Transverse colon (tissue), 4 donors: ENCODE data around the gene KAT2A. TPM values are rescaled to one million over a fixed set of nuclear protein-coding genes. Genes with fewer than 3 reads are reported as not detected.

ENCODE experiments used
- DNase-seq: peaks from one replicate; pipeline ENCODE4 v3.0.0-alpha.2; 2019
- H3K27ac ChIP-seq, 4 donors: fragments of 200-600 bp; sonication (generic); 2 replicates each; pipeline ENCODE4 v1.5.1; 2016 to 2018; ENCODE audit warnings: inconsistent platforms in 4 of 4
- H3K27me3 ChIP-seq: fragments of 200-600 bp; sonication (generic); 2 replicates; pipeline ENCODE4 v1.5.1; 2017; ENCODE audit warnings: inconsistent platforms
- H3K36me3 ChIP-seq, 4 donors: fragments of 200-600 bp; sonication (generic); 2 replicates each; pipeline ENCODE4 v1.5.1; 2017 to 2019; ENCODE audit warnings: inconsistent platforms in 4 of 4
- H3K4me1 ChIP-seq, 4 donors: fragments of 200-600 bp; sonication (generic); 2 replicates each; pipeline ENCODE4 v1.5.1; 2017 to 2020; ENCODE audit warnings: inconsistent platforms in 4 of 4
- H3K4me3 ChIP-seq, 4 donors: fragments of 200-600 bp; sonication (generic); 1 replicate in 1 of 4; 2 replicates in 3 of 4; pipeline versions ENCODE4 v1.5.1 to v1.6.1; 2017 to 2019; ENCODE audit warnings: inconsistent platforms in 4 of 4
- H3K9me3 ChIP-seq, 2 donors: fragments of 200-600 bp; sonication (generic); 2 replicates each; pipeline ENCODE4 v1.5.1; 2017 to 2019; ENCODE audit warnings: inconsistent platforms in 2 of 2
- CTCF ChIP-seq, 5 experiments: fragments of 200-600 bp in 3 of 5; fragments of 450-650 bp in 2 of 5; sonication (generic) in 3 of 5; IDR thresholded peaks; 1 replicate in 2 of 5; 2 replicates in 3 of 5; pipeline ENCODE4 v1.5.1; 2016 to 2017; ENCODE audit warnings: antibody characterized with exemption in 5 of 5, inconsistent platforms in 3 of 5, mild to moderate bottlenecking in 2 of 5, moderate library complexity in 1 of 5
- EP300 ChIP-seq: sonication (generic); formaldehyde crosslinking; IDR thresholded peaks from one replicate; pipeline ENCODE4 v1.6.1; 2017; ENCODE audit warnings: antibody characterized with exemption, low read depth
- POLR2A ChIP-seq: fragments of 450-650 bp; IDR thresholded peaks from one replicate; pipeline ENCODE4 v1.6.1; 2016; ENCODE audit warnings: antibody characterized with exemption, mild to moderate bottlenecking, moderate library complexity
- POLR2AphosphoS5 ChIP-seq, 3 donors: sonication (generic); formaldehyde crosslinking; IDR thresholded peaks; one replicate each; pipeline ENCODE4 v1.6.1; 2016; ENCODE audit warnings: antibody characterized with exemption in 3 of 3
- WGBS, 2 donors: methylation state at CpG; one replicate each; pipeline ENCODE4 v1.1.5; 2018; ENCODE audit warnings: low coverage in 1 of 2; 5-methylcytosine and 5-hydroxymethylcytosine counted together
- in situ Hi-C, 4 donors: fragments of 200-750 bp; cut with MboI; loops; one replicate each; pipeline versions ENCODE4 v1.15.0 to v1.15.1; 2017; ENCODE audit warnings: low sequenced_read_pairs in 3 of 4, low pct_ligation_motif_present in 1 of 4, low pct_unique_long_range_greater_than_20kb in 1 of 4
- intact Hi-C: fragments of 100-400 bp; cut with DNase I; formaldehyde crosslinking; loops from one replicate; pipeline ENCODE4 v1.15.1; 2023; ENCODE audit warnings: low total_unique reads
- total RNA-seq, 4 donors: library from RNA; depleted of rRNA; stranded (reverse); fragments of >200 nt; gene quantifications; one replicate each; pipeline ENCODE4 v1.1.0, GENCODE V29; 2016

The KAT2A gene
- total RNA-seq, 4 donors from 2014 or later = 16.9 to 154 (median 48.9) TPM

GRCh38 chr17:42104264-42104663 is 16.9 kb downstream of the KAT2A start:
- in situ Hi-C loops = loop anchor here in 2 of 4 donors (10.0 kb wide), 1 partner anchor 139 kb away; the partner anchor contains the start of gene CNP (in 2 of the 2)
- 89% methylated on average over 3 of the region's 3 CpGs; no CpG with 5 or more reads in 1 of the 2 donors for WGBS, 2 donors
- no peak for TF ChIP-seq EP300
- TF ChIP-seq POLR2AphosphoS5 (IDR thresholded peaks at IDR 0.05) = no peak
- TF ChIP-seq POLR2A = no peak
- no peak for TF ChIP-seq CTCF (IDR thresholded peaks at IDR 0.05)
- H3K4me3 ChIP-seq = no peak overlapping the region
- H3K36me3 ChIP-seq = peaks cover 0 to 5% (median 0%) of the 10 kb centered on the region in 4 donors
- H3K4me1 ChIP-seq = peaks cover 0 to 8% (median 3%) of the 10 kb centered on the region in 4 donors
- H3K27ac ChIP-seq = no peak overlapping the region
- no peaks in the 10 kb centered on the region for H3K27me3 ChIP-seq
- intact Hi-C loops = no loop called here
- H3K9me3 ChIP-seq = no peaks in the 10 kb centered on the region
- DNase-seq = no peak

DNA sequence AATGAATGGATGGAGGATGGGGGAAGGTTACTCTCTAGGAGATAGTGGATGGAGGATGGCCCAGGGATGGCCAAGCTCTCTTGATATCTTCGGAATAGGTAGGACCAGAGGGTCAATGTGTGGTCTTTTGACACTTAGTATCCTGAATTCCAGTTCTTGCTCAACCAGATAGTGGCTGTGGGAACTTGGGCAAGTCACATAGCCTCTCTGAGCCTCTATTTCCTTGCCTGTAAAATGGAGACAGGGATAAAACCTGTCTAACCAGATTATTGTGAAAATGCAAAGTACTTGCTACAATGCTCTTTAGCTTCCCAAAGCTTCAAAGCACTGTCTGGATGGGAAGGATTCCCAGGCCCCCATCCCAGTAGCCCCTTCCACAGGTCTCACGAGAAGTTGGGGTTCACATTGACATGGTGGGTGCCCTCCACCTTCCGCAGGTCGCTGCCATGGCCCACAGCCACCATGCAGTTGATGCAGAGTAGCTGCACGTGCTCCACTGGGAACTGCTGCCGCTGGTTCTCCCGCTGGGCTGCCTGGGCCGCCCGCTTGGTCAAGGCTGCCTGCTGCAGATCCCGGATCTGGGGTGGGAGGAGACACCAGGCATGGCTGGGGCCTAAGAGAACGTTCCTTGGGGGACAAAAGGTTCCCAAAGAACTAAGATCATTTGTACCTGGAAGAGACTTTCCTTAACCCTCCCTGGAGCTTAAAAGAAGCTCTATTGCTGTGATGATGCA is 17.8 kb downstream of the KAT2A start:
- Histone ChIP-seq H3K27ac (no peak overlapping the region), H3K27me3 (peaks cover 5% of the 10 kb centered on the region), H3K36me3 (peaks cover 0 to 5% (median 0%) of the 10 kb centered on the region in 4 donors), H3K9me3 (no peaks in the 10 kb centered on the region), H3K4me1 (peaks cover 0 to 9% (median 5%) of the 10 kb centered on the region in 4 donors), H3K4me3 (no peak overlapping the region)
- no peak for DNase-seq
- in situ Hi-C loops = loop anchor here in 2 of 4 donors (10.0 kb wide), 1 partner anchor 139 kb away; the partner anchor contains the start of gene CNP (in 2 of the 2)
- intact Hi-C loops = no loop called here
- 88% methylated on average over 11 of the region's 11 CpGs; no CpG with 5 or more reads in 1 of the 2 donors for WGBS, 2 donors
- TF ChIP-seq POLR2A (no peak), POLR2AphosphoS5 (IDR thresholded peaks at IDR 0.05) (no peak), CTCF (IDR thresholded peaks at IDR 0.05) (no peak), EP300 (no peak)

- intact Hi-C loops (no loop called here), in situ Hi-C loops (loop anchor here in 2 of 4 donors (10.0 kb wide), 1 partner anchor 137 kb away; the partner anchor contains the start of gene CNP (in 2 of the 2))
- peaks cover 0 to 11% (median 9%) of the 10 kb centered on the region in 4 donors for H3K4me1 ChIP-seq
- no peak overlapping the region for H3K4me3 ChIP-seq
- H3K36me3 ChIP-seq = peaks cover 0 to 5% (median 0%) of the 10 kb centered on the region in 4 donors
- peaks cover 21% of the 10 kb centered on the region for H3K27me3 ChIP-seq
- TF ChIP-seq POLR2A (no peak), CTCF (IDR thresholded peaks at IDR 0.05) (peak; percentile 70 to 86 (median 85))
- WGBS, 2 donors = 46 to 100% methylated on average over 1 to 7 of the region's 14 CpGs
- no peak overlapping the region for H3K27ac ChIP-seq
- H3K9me3 ChIP-seq = no peaks in the 10 kb centered on the region
- DNase-seq = peak; percentile 82
These were observed 19.5 kb downstream of the KAT2A start for GRCh38 chr17:42101513-42102292.
